ENCODE data around the gene NCOA7.

DNA sequence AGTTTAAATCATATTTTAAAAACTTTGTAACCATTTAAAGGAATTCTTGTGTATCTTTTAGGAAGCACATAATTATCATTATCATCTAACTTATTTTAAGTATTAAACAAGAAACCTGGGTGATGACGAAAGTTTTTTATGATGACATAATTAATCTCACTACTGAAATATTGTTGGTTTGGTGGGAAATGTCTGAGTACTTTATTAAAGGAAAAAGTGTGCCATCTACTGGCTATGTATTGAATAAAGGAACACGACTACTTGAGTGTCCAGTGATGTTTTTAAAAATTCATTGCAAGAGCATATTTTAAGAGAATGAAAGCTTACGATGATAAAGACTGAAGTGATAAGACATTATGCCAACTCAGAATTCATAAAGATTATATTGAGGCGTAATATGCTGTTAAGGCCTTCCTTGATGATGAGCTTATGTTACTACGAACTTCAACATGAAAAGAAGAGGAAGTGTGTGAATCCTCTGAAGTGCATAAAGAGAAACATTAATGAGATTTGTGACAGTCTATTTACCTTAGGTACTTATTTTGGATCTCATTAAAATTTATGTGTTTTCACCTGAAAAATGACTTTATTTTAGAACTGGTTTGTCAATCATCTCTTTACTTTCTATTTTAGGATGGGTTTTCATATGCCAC, 183.6 kb downstream of the NCOA7 start:
- no peak for TF ChIP-seq GATA2 (IDR thresholded peaks at IDR 0.05; ENCODE audit: low read depth, low read length)
- no peak for TF ChIP-seq GATA3 (IDR thresholded peaks at IDR 0.05; ENCODE audit: low read depth, low read length)

Measured in SH-SY5Y (cell line).